ENCODE data around the gene CD96.

- no peak for TF ChIP-seq CTCF (IDR thresholded peaks at IDR 0.05 in 8 of 11, conservative IDR thresholded peaks at IDR 0.05 in 3 of 11)
- no peak for TF ChIP-seq POLR2A (IDR thresholded peaks at IDR 0.05)
Observed at GRCh38 chr3:111592143-111592542, 50.1 kb downstream of the CD96 start.

All from spleen (tissue), 7 donors.